Epithelial cell of proximal tubule (primary cell): ENCODE measurements around the gene GNAT1. TPM values are rescaled to one million over a fixed set of nuclear protein-coding genes. Genes with fewer than 3 reads are reported as not detected.
"Not testable (repeated sequence)": the region's sequence is repeated elsewhere in the genome, so short reads cannot be mapped to it uniquely, and the experiment has no call there.

ENCODE experiments used
- DNase-seq: peaks from one replicate; pipeline ENCODE4 v3.0.0-alpha.2; 2011; ENCODE audit warnings: low read depth
- H3K4me3 ChIP-seq: 2 replicates; pipeline ENCODE4 v1.5.1; 2011; ENCODE audit warnings: low read depth, mild to moderate bottlenecking, low read length
- total RNA-seq: library from RNA; depleted of rRNA; stranded (reverse); fragments of >200 nt; gene quantifications from 2 replicates; pipeline ENCODE4 v1.2.3, GENCODE V29; 2015
- TF ChIP-seq, protein P1 (sequence below): conservative IDR thresholded peaks from 2 replicates; pipeline ENCODE4 v1.5.1; 2012; ENCODE audit warnings: low read depth, mild to moderate bottlenecking, low read length

Gene GNAT1
- total RNA-seq, 1 donor from 2014 or later = not detected

DNA sequence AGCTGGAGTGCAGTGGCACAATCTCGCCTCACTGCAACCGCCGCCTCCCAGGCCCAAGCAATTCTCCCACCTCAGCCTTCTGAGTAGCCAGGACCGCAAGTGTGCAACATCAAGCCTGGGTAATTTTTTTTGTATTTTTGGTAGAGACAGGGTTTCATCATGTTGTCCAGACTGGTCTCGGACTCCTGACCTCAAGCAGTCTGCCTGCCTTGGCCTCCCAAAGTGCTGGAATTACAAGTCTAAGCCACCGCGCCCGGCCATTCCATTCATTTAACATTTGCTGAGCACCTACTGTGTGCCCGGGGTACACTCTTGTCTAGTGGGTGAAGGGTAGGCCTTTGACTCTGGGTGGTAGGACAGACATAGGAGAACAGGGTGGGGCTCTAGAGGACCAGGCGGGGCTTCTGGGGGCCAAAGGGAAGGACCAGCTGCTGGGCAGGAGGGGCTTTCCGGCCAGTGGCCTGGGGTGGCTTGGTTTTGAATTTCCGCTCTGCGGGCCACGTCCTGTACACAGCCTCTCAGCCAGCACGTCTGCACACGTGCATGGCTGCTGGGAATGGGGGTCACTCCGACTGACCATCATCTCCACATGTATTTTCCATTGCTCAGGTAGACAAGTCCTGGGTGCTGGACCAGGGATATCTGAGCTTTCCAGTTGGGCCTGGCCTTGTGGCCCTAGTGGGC is 16.1 kb downstream of the GNAT1 start:
- TF ChIP-seq, protein P1, sequence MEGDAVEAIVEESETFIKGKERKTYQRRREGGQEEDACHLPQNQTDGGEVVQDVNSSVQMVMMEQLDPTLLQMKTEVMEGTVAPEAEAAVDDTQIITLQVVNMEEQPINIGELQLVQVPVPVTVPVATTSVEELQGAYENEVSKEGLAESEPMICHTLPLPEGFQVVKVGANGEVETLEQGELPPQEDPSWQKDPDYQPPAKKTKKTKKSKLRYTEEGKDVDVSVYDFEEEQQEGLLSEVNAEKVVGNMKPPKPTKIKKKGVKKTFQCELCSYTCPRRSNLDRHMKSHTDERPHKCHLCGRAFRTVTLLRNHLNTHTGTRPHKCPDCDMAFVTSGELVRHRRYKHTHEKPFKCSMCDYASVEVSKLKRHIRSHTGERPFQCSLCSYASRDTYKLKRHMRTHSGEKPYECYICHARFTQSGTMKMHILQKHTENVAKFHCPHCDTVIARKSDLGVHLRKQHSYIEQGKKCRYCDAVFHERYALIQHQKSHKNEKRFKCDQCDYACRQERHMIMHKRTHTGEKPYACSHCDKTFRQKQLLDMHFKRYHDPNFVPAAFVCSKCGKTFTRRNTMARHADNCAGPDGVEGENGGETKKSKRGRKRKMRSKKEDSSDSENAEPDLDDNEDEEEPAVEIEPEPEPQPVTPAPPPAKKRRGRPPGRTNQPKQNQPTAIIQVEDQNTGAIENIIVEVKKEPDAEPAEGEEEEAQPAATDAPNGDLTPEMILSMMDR = no peak
- no peak for DNase-seq
- H3K4me3 ChIP-seq = no peak overlapping the region

DNA sequence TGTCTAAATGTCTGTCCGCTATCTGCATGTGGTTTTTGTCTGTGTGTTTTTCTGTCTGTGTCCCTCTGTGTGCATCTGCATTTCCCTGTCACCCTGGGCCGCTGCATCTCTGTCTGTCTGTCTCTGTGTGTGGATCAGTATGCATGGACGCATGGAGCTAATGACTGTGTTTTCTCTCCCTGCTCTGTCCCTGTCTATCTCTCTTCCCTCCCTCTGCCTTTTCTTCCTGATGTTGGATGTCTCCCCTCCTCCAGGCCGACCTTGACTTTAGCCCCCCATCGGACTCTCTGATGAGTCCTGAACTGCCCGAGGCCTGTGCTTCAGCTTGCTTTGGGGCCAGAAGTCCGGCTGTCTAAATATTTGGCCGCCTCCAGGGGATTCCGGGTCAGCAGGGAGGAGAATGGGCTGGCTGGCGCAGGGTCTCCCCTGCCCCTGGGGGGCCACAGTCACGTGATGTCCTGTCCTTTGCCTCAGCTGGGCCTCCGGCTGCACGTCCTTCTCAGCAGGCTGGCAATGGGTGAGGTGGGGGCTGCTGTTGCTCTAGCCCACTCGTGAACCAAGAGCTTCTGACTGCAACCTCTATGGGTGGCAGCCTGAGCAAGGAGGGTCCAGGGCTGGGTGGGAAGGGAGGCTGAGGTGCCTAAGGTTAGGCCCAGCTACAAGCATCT is 17.4 kb downstream of the GNAT1 start:
- no peak for DNase-seq
- H3K4me3 ChIP-seq = no peak overlapping the region
- TF ChIP-seq, protein P1 = no peak

DNA sequence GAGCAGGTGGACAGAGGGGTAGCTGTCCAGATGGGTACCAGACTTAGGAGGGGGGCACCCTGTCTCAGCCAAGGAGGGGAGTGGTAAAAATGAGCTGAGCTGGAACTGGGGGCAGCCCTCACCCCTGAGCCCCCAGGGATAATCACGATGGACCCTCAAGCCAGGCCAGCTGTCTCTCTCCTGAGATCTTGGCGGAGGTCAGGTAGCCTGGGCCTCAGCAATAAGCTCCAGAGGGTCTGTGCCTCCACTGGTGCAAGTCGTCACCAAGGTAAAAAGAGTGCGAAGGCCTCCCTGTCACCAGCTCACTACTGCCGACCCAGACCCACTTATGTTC is 18.7 kb downstream of the GNAT1 start:
- DNase-seq = no peak
- TF ChIP-seq, protein P1 = no peak
- no peak overlapping the region for H3K4me3 ChIP-seq

DNA sequence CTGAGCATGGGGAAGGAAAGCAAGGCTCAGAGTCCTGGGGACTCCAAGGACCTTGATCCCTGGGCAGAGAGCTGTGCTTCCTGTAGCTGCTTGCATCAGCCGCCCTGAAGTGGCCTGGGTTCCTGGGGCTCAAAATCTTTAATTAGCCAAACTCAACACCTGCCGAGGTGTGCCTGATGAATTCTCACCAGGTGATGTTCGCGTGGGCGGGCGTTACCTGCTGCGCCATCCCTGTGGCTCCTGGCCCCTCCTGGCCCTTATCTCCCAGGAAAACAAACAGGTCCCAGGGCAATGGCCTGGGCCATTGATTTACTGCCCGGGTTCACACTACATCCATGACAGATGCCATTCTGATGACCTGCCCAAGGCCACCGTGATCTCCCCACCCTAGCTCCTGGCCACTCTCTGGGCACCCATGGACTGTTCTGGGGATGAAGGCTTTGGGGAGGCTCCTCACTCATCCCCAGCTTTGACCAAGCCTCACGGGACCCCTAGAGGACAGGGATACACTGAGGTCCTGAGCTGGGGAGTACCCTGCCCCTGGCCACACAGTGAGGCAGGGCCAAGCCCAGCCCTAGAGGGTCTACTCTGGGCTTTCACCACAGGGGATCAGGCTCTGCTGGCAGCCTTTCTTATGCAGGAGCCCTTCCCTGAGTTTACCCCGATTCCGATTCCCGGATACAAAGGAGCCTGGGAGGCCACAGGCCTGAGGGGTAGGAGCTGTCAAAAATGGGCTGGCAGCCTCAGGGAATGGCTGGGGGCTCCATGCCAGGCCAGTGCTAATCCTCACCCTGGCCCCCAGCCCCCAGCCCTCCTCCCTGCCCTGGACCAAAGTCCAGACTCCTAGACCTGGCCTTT is 19.3 kb downstream of the GNAT1 start:
- no peak overlapping the region for H3K4me3 ChIP-seq
- DNase-seq = no peak
- TF ChIP-seq, protein P1 = no peak

DNA sequence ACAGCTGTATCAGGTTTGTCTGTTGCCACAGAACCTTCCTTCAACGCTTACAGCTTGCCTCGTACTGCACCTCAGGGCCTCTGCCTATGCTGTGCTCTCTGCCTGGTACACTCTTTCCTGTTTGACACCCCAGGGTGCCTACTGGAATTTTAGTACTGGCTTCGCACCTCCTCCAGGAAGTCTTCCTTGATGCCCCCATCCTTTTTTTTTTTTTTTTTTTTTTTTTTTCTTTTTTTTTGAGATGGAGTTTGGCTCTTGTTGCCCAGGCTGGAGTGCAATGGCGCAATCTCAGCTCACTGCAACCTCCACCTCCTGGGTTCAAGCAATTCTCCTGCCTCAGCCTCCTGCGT is 19.9 kb downstream of the GNAT1 start:
- not testable (repeated sequence) for H3K4me3 ChIP-seq, DNase-seq

DNA sequence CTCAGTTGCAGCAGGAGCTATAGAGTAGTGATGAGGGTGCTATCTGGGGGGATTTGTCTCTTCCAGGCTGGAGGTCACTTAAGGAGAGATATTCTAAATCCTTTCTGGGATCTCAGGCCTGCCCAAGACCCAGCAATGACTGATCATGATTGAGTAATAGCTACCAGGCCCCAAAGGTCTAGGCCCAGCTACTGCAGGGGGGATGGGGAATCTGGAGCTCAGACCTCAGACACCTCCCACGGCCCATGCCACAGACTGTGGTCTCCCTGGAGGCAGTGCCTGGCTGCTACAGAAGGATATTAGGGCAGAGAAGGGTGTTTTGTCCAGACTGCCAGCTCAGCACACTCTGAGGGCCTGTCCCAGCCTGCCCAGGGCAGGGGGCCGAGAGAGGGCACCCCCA is 20.5 kb downstream of the GNAT1 start:
- no peak overlapping the region for H3K4me3 ChIP-seq
- no peak for DNase-seq
- TF ChIP-seq, protein P1 = no peak

DNA sequence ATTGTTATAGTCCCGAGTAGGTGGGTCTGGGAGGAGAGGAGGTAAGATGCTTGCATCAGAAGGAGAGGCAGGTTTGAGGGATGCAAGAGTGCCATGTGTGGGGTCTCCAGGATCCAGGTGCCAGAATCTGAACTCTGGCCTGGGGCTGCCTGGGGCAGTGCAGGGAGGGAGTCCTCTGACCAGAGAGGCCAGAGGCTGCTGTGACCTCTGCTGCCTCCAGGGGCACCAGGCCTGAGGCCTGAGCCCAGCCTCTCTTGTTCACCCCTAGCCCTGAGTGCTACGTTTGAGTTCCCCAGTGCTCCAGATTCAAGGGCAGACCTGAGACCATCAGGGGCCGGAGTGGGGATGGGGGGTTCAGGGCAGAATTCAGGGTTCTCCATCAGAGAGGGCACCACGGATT is 21.1 kb downstream of the GNAT1 start:
- no peak for DNase-seq
- H3K4me3 ChIP-seq = no peak overlapping the region
- TF ChIP-seq, protein P1 = no peak
